ENCODE measurements around the gene RIC8B.
A peak's percentile ranks its signal among the peaks of the same experiment; 100 is the strongest.

Gene RIC8B

DNA sequence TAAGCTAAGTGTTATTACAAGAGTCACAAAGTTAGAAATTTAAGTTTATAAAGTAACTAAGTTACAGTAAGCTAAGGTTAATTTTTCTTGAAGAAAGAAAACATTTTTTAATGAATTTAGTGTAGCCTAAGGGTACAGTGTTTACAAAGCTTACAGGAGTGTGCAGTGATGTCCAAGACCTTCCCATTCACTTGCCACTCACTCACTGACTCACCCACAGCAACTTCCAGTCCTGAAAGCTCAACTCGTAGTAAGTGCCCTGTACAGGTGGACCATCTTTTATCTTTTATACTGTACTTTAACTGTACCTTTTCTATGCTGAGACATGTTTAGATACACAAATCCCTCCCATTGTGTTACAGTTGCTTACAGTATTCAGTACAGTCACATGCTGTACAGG lies 120.3 kb downstream of the RIC8B start:
- H3K9me3 ChIP-seq (ENCODE audit: control insufficient read depth in 1 of 2, low read length in 2 of 2): no peaks in the 10 kb centered on the region
- no peak overlapping the region for H3K27ac ChIP-seq (ENCODE audit: low read length)
- H3K36me3 ChIP-seq (ENCODE audit: control insufficient read depth in 1 of 2, insufficient read depth in 2 of 2, low read length in 2 of 2): no peaks in the 10 kb centered on the region
- H3K27me3 ChIP-seq (ENCODE audit: low read depth, low read length): no peaks in the 10 kb centered on the region
- no peaks in the 10 kb centered on the region for H3K4me1 ChIP-seq (ENCODE audit: control insufficient read depth in 1 of 2, insufficient read depth in 2 of 2, low read length in 2 of 2)
- H3K4me3 ChIP-seq (ENCODE audit: low read depth in 1 of 2, low read length in 2 of 2): no peak overlapping the region

GRCh38 chr12:106896603-106897002 lies 122.1 kb downstream of the RIC8B start:
- no peaks in the 10 kb centered on the region for H3K27me3 ChIP-seq (ENCODE audit: low read depth, low read length)
- H3K27ac ChIP-seq (ENCODE audit: low read length): no peak overlapping the region
- no peak overlapping the region for H3K4me3 ChIP-seq (ENCODE audit: low read depth in 1 of 2, low read length in 2 of 2)
- H3K9me3 ChIP-seq (ENCODE audit: control insufficient read depth in 1 of 2, low read length in 2 of 2): no peaks in the 10 kb centered on the region
- no peaks in the 10 kb centered on the region for H3K4me1 ChIP-seq (ENCODE audit: control insufficient read depth in 1 of 2, insufficient read depth in 2 of 2, low read length in 2 of 2)
- H3K36me3 ChIP-seq (ENCODE audit: control insufficient read depth in 1 of 2, insufficient read depth in 2 of 2, low read length in 2 of 2): no peaks in the 10 kb centered on the region

- H3K9me3 ChIP-seq (ENCODE audit: control insufficient read depth in 1 of 2, low read length in 2 of 2): no peaks in the 10 kb centered on the region
- H3K36me3 ChIP-seq (ENCODE audit: control insufficient read depth in 1 of 2, insufficient read depth in 2 of 2, low read length in 2 of 2): no peaks in the 10 kb centered on the region
- no peak overlapping the region for H3K27ac ChIP-seq (ENCODE audit: low read length)
- H3K27me3 ChIP-seq (ENCODE audit: low read depth, low read length): peaks cover 2% of the 10 kb centered on the region
- H3K4me1 ChIP-seq (ENCODE audit: control insufficient read depth in 1 of 2, insufficient read depth in 2 of 2, low read length in 2 of 2): no peaks in the 10 kb centered on the region
- no peak overlapping the region for H3K4me3 ChIP-seq (ENCODE audit: low read depth in 1 of 2, low read length in 2 of 2)
Measured at GRCh38 chr12:106897082-106897481, 122.6 kb downstream of the RIC8B start.

- Histone ChIP-seq H3K4me1 (ENCODE audit: control insufficient read depth in 1 of 2, insufficient read depth in 2 of 2, low read length in 2 of 2) (peaks cover 0 to 1% of the 10 kb centered on the region in 2 donors), H3K27me3 (ENCODE audit: low read depth, low read length) (peaks cover 6% of the 10 kb centered on the region), H3K27ac (ENCODE audit: low read length) (no peak overlapping the region), H3K36me3 (ENCODE audit: control insufficient read depth in 1 of 2, insufficient read depth in 2 of 2, low read length in 2 of 2) (no peaks in the 10 kb centered on the region), H3K4me3 (ENCODE audit: low read depth in 1 of 2, low read length in 2 of 2) (no peak overlapping the region), H3K9me3 (ENCODE audit: control insufficient read depth in 1 of 2, low read length in 2 of 2) (no peaks in the 10 kb centered on the region)
Measured at GRCh38 chr12:106897981-106898901, 123.8 kb downstream of the RIC8B start.

DNA sequence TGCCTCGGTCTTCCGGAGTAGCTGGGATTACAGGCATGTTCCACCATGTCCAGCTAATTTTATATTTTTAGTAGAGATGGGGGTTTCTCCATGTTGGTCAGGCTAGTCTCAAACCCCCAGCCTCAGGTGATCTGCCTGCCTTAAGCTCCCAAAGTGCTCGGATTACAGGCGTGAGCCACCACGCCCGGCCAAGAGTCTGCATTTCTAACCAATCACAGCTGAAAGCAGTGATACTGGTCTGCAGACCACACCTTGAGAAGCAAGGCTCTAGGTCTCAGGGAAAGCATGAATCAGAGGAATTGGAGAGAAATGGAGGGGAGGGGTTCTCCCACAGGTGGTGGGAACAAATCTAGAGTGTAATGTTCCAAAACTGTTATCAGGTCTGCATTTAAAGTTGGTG lies 126.1 kb downstream of the RIC8B start:
- Histone ChIP-seq H3K4me1 (ENCODE audit: control insufficient read depth in 1 of 2, insufficient read depth in 2 of 2, low read length in 2 of 2) (peaks cover 0 to 8% of the 10 kb centered on the region in 2 donors), H3K27ac (ENCODE audit: low read length) (no peak overlapping the region), H3K9me3 (ENCODE audit: control insufficient read depth in 1 of 2, low read length in 2 of 2) (no peaks in the 10 kb centered on the region), H3K36me3 (ENCODE audit: control insufficient read depth in 1 of 2, insufficient read depth in 2 of 2, low read length in 2 of 2) (no peaks in the 10 kb centered on the region), H3K4me3 (ENCODE audit: low read depth in 1 of 2, low read length in 2 of 2) (no peak overlapping the region), H3K27me3 (ENCODE audit: low read depth, low read length) (peaks cover 6% of the 10 kb centered on the region)

- Histone ChIP-seq H3K9me3 (ENCODE audit: control insufficient read depth in 1 of 2, low read length in 2 of 2) (no peaks in the 10 kb centered on the region), H3K4me1 (ENCODE audit: control insufficient read depth in 1 of 2, insufficient read depth in 2 of 2, low read length in 2 of 2) (peaks cover 0 to 8% of the 10 kb centered on the region in 2 donors), H3K36me3 (ENCODE audit: control insufficient read depth in 1 of 2, insufficient read depth in 2 of 2, low read length in 2 of 2) (no peaks in the 10 kb centered on the region), H3K27ac (ENCODE audit: low read length) (no peak overlapping the region), H3K27me3 (ENCODE audit: low read depth, low read length) (peaks cover 6% of the 10 kb centered on the region), H3K4me3 (ENCODE audit: low read depth in 1 of 2, low read length in 2 of 2) (no peak overlapping the region)
Measured at GRCh38 chr12:106901276-106901675, 126.8 kb downstream of the RIC8B start.

GRCh38 chr12:106902053-106902452 lies 127.6 kb downstream of the RIC8B start:
- peaks cover 0 to 8% of the 10 kb centered on the region in 2 donors for H3K4me1 ChIP-seq (ENCODE audit: control insufficient read depth in 1 of 2, insufficient read depth in 2 of 2, low read length in 2 of 2)
- H3K27ac ChIP-seq (ENCODE audit: low read length): no peak overlapping the region
- H3K9me3 ChIP-seq (ENCODE audit: control insufficient read depth in 1 of 2, low read length in 2 of 2): no peaks in the 10 kb centered on the region
- H3K36me3 ChIP-seq (ENCODE audit: control insufficient read depth in 1 of 2, insufficient read depth in 2 of 2, low read length in 2 of 2): no peaks in the 10 kb centered on the region
- peaks cover 6% of the 10 kb centered on the region for H3K27me3 ChIP-seq (ENCODE audit: low read depth, low read length)
- H3K4me3 ChIP-seq (ENCODE audit: low read depth in 1 of 2, low read length in 2 of 2): no peak overlapping the region

GRCh38 chr12:106903241-106903945 lies 128.9 kb downstream of the RIC8B start:
- peak overlapping the region; percentile 54 to 73 for H3K4me3 ChIP-seq (ENCODE audit: low read depth in 1 of 2, low read length in 2 of 2)
- no peak overlapping the region for H3K27ac ChIP-seq (ENCODE audit: low read length)
- H3K36me3 ChIP-seq (ENCODE audit: control insufficient read depth in 1 of 2, insufficient read depth in 2 of 2, low read length in 2 of 2): no peaks in the 10 kb centered on the region
- peaks cover 6% of the 10 kb centered on the region for H3K27me3 ChIP-seq (ENCODE audit: low read depth, low read length)
- peaks cover 0 to 8% of the 10 kb centered on the region in 2 donors for H3K4me1 ChIP-seq (ENCODE audit: control insufficient read depth in 1 of 2, insufficient read depth in 2 of 2, low read length in 2 of 2)
- H3K9me3 ChIP-seq (ENCODE audit: control insufficient read depth in 1 of 2, low read length in 2 of 2): no peaks in the 10 kb centered on the region

DNA sequence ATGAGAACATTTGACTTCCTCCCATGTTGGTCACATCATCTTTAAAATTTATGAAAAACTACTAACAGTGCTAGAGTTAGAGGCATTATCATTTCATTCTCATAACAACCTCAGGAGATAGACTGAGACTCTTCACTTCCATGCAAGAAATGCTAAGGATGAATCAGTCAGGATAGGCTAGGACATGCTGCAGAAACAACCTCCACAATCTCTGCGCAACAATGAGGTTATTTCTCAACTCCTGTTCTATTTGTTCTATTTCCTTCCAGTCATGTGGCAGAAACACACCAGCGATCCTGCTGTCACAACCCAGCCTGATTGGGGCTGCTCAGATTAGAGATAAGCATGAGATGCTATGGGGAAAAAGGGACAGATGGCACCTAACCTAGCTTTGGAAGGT lies 132.2 kb downstream of the RIC8B start:
- no peak overlapping the region for H3K27ac ChIP-seq (ENCODE audit: low read length)
- peaks cover 0 to 8% of the 10 kb centered on the region in 2 donors for H3K4me1 ChIP-seq (ENCODE audit: control insufficient read depth in 1 of 2, insufficient read depth in 2 of 2, low read length in 2 of 2)
- H3K4me3 ChIP-seq (ENCODE audit: low read depth in 1 of 2, low read length in 2 of 2): no peak overlapping the region
- no peaks in the 10 kb centered on the region for H3K36me3 ChIP-seq (ENCODE audit: control insufficient read depth in 1 of 2, insufficient read depth in 2 of 2, low read length in 2 of 2)
- peaks cover 6% of the 10 kb centered on the region for H3K27me3 ChIP-seq (ENCODE audit: low read depth, low read length)
- H3K9me3 ChIP-seq (ENCODE audit: control insufficient read depth in 1 of 2, low read length in 2 of 2): no peaks in the 10 kb centered on the region

GRCh38 chr12:106907411-106907810 lies 132.9 kb downstream of the RIC8B start:
- peaks cover 0 to 8% of the 10 kb centered on the region in 2 donors for H3K4me1 ChIP-seq (ENCODE audit: control insufficient read depth in 1 of 2, insufficient read depth in 2 of 2, low read length in 2 of 2)
- no peak overlapping the region for H3K4me3 ChIP-seq (ENCODE audit: low read depth in 1 of 2, low read length in 2 of 2)
- no peak overlapping the region for H3K27ac ChIP-seq (ENCODE audit: low read length)
- no peaks in the 10 kb centered on the region for H3K9me3 ChIP-seq (ENCODE audit: control insufficient read depth in 1 of 2, low read length in 2 of 2)
- H3K36me3 ChIP-seq (ENCODE audit: control insufficient read depth in 1 of 2, insufficient read depth in 2 of 2, low read length in 2 of 2): no peaks in the 10 kb centered on the region
- H3K27me3 ChIP-seq (ENCODE audit: low read depth, low read length): peaks cover under 1% of the 10 kb centered on the region

- Histone ChIP-seq H3K4me1 (ENCODE audit: control insufficient read depth in 1 of 2, insufficient read depth in 2 of 2, low read length in 2 of 2) (peaks cover 0 to 8% of the 10 kb centered on the region in 2 donors), H3K9me3 (ENCODE audit: control insufficient read depth in 1 of 2, low read length in 2 of 2) (no peaks in the 10 kb centered on the region), H3K27ac (ENCODE audit: low read length) (no peak overlapping the region), H3K36me3 (ENCODE audit: control insufficient read depth in 1 of 2, insufficient read depth in 2 of 2, low read length in 2 of 2) (no peaks in the 10 kb centered on the region), H3K4me3 (ENCODE audit: low read depth in 1 of 2, low read length in 2 of 2) (no peak overlapping the region), H3K27me3 (ENCODE audit: low read depth, low read length) (no peaks in the 10 kb centered on the region)
Measured at GRCh38 chr12:106907846-106908245, 133.4 kb downstream of the RIC8B start.
